Hepatocyte (in vitro differentiated cells): Measurements from ENCODE around the gene XIRP2.

Source experiments
- CTCF ChIP-seq: fragments of 200-600 bp; sonication (generic); IDR thresholded peaks from 2 replicates; pipeline ENCODE4 v1.5.1; 2016; ENCODE audit warnings: antibody characterized with exemption, mild to moderate bottlenecking; ENCODE audit not compliant: poor library complexity
- EZH2 ChIP-seq: fragments of 200-600 bp; sonication (generic); IDR thresholded peaks from 2 replicates; pipeline ENCODE4 v1.6.1; 2016; ENCODE audit warnings: antibody characterized with exemption, mild to moderate bottlenecking, borderline replicate concordance
- EZH2phosphoT487 ChIP-seq: fragments of 200-600 bp; sonication (generic); IDR thresholded peaks from one replicate; pipeline ENCODE4 v1.6.1; 2018; ENCODE audit warnings: antibody characterized with exemption, mild to moderate bottlenecking, low read depth, moderate library complexity; ENCODE audit not compliant: unreplicated experiment, severe bottlenecking

GRCh38 chr2:167293172-167293781, 405.0 kb downstream of the XIRP2 start:
- TF ChIP-seq CTCF (no peak), EZH2 (no peak), EZH2phosphoT487 (no peak)
